Measurements from ENCODE around the gene TOX3.

TOX3 gene

GRCh38 chr16:52547004-52547833, at the start of gene TOX3:
TOX3 (minus strand) TSS chr16:52547143; CDS start chr16:52546723, 420 bp downstream.
- peak within 1 kb of the TSS; percentile 68 for H3K4me3 ChIP-seq
- TF ChIP-seq CTCF (IDR thresholded peaks at IDR 0.05) = no peak
- DNase-seq (ENCODE audit: low spot score) = no peak
- no peak within 1 kb of the TSS for H3K27ac ChIP-seq

- H3K27ac ChIP-seq = no peak overlapping the region
- no peak for DNase-seq (ENCODE audit: low spot score)
- H3K4me3 ChIP-seq = no peak overlapping the region
- TF ChIP-seq CTCF (IDR thresholded peaks at IDR 0.05) = no peak
Measured at GRCh38 chr16:52592778-52593177, 45.8 kb upstream of the TOX3 start.

GRCh38 chr16:52591934-52592592, 45.1 kb upstream of the TOX3 start:
- no peak for TF ChIP-seq CTCF (IDR thresholded peaks at IDR 0.05)
- DNase-seq (ENCODE audit: low spot score) = no peak
- H3K27ac ChIP-seq = no peak overlapping the region

GRCh38 chr16:52591471-52591870, 44.5 kb upstream of the TOX3 start:
- Histone ChIP-seq H3K4me3 (no peak overlapping the region), H3K27ac (no peak overlapping the region)
- DNase-seq (ENCODE audit: low spot score) = no peak
- TF ChIP-seq CTCF (IDR thresholded peaks at IDR 0.05) = no peak

More at GRCh38 chr16:52591934-52592592, 45.1 kb upstream of the TOX3 start:
- no peak overlapping the region for H3K4me3 ChIP-seq

- no peak for TF ChIP-seq CTCF (IDR thresholded peaks at IDR 0.05)
- H3K27ac ChIP-seq = no peak overlapping the region
- no peak for DNase-seq (ENCODE audit: low spot score)
- H3K4me3 ChIP-seq = no peak overlapping the region
Measured at GRCh38 chr16:52586159-52586558, 39.2 kb upstream of the TOX3 start.

- H3K27ac ChIP-seq = no peak overlapping the region
- TF ChIP-seq CTCF (IDR thresholded peaks at IDR 0.05) = no peak
- H3K4me3 ChIP-seq = no peak overlapping the region
- DNase-seq (ENCODE audit: low spot score) = no peak
Measured at GRCh38 chr16:52584354-52585320, 37.7 kb upstream of the TOX3 start.

Measured in coronary artery (tissue), 2 donors.